Mesothelial cell of epicardium (in vitro differentiated cells): ENCODE data around the gene ZNF224. TPM values are rescaled to one million over a fixed set of nuclear protein-coding genes. Genes with fewer than 3 reads are reported as not detected.

Source experiments
- DNase-seq, 2 experiments: peaks; one replicate each; pipeline ENCODE4 v3.0.0; 2021; ENCODE audit warnings: low spot score in 2 of 2; ENCODE audit not compliant: unreplicated experiment in 2 of 2
- H3K27ac Mint-ChIP-seq: 2 replicates; pipeline ENCODE4 v1.8.0; 2021; ENCODE audit warnings: mixed read lengths
- H3K27me3 Mint-ChIP-seq: 2 replicates; pipeline ENCODE4 v1.8.0; 2021; ENCODE audit warnings: low read depth, mixed read lengths
- H3K36me3 Mint-ChIP-seq: 2 replicates; pipeline ENCODE4 v1.8.0; 2021; ENCODE audit warnings: mixed read lengths
- H3K4me1 Mint-ChIP-seq: 2 replicates; pipeline ENCODE4 v1.8.0; 2021; ENCODE audit warnings: mixed read lengths
- H3K4me3 Mint-ChIP-seq: 2 replicates; pipeline ENCODE4 v1.8.0; 2021; ENCODE audit warnings: mild to moderate bottlenecking, moderate library complexity, mixed read lengths
- H3K9me3 Mint-ChIP-seq: 2 replicates; pipeline ENCODE4 v1.8.0; 2021; ENCODE audit warnings: mixed read lengths
- total RNA-seq: library from RNA; stranded (reverse); gene quantifications from 3 replicates; pipeline ENCODE4 v1.2.1, GENCODE V29; 2021
- TF ChIP-seq, protein P1 (sequence below): fragments of 200-600 bp; sonication (generic); IDR thresholded peaks from one replicate; pipeline ENCODE4 v1.5.0; 2021; ENCODE audit warnings: antibody characterized with exemption; ENCODE audit not compliant: unreplicated experiment

Gene ZNF224
- total RNA-seq: 39.1 to 42.0 TPM (median 42.0 TPM) in 3 replicates

DNA sequence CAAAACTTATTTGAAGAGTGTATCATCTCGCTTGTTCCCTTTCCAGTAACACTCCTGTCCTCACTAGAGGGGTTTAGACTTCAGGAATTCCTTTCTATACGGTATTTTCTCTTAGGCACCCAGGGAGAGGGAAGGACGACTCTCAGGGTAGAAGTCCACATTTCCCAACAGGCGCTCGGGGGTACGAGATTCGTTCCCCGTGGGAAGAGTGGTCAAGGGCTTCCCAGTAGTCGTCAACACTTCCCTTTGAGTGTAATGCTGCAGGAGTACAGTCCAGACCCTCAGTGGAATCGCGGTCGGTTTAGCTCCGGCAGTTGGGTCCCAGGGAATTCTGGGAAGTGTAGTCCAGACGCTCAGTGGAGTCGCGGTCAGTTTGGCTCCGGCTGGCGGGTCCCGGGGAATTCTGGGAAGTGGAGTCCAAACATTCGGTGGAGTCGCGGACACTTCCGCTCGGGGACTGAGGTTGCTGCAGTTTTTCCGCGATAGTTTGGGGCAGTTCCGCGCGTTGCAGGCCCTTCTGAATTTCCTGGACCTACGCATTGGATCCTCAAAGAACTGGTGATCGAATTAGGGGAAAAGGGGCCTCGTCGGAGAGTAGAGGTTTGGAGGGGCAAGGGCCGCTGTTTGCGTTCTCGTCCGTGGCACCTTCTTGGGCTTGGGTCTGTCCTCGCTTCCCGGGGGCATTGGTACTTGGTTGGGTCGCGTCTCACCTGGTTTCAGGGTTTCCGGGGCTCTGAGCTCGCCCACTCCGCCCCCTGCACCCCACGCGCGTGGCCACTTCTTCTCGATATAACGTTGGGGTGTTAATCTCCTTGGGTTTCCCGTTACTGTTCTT is at the start of gene ZNF224:
TSS of gene ZNF224 (plus strand) at position 431 of the 835 bp plus-strand sequence. CDS start 3,513 bp downstream, outside the sequence.
- H3K4me1 Mint-ChIP-seq: peaks cover 11% of the 10 kb centered on the region
- H3K9me3 Mint-ChIP-seq: no peaks in the 10 kb centered on the region
- H3K27me3 Mint-ChIP-seq: peaks cover 4% of the 10 kb centered on the region
- TF ChIP-seq, protein P1, sequence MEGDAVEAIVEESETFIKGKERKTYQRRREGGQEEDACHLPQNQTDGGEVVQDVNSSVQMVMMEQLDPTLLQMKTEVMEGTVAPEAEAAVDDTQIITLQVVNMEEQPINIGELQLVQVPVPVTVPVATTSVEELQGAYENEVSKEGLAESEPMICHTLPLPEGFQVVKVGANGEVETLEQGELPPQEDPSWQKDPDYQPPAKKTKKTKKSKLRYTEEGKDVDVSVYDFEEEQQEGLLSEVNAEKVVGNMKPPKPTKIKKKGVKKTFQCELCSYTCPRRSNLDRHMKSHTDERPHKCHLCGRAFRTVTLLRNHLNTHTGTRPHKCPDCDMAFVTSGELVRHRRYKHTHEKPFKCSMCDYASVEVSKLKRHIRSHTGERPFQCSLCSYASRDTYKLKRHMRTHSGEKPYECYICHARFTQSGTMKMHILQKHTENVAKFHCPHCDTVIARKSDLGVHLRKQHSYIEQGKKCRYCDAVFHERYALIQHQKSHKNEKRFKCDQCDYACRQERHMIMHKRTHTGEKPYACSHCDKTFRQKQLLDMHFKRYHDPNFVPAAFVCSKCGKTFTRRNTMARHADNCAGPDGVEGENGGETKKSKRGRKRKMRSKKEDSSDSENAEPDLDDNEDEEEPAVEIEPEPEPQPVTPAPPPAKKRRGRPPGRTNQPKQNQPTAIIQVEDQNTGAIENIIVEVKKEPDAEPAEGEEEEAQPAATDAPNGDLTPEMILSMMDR: no peak
- peak within 1 kb of the TSS; percentile 99 for H3K4me3 Mint-ChIP-seq
- peak; percentile 77 to 87 for DNase-seq
- H3K27ac Mint-ChIP-seq: peak within 1 kb of the TSS; percentile 92
- peaks cover 22% of the 10 kb centered on the region for H3K36me3 Mint-ChIP-seq

DNA sequence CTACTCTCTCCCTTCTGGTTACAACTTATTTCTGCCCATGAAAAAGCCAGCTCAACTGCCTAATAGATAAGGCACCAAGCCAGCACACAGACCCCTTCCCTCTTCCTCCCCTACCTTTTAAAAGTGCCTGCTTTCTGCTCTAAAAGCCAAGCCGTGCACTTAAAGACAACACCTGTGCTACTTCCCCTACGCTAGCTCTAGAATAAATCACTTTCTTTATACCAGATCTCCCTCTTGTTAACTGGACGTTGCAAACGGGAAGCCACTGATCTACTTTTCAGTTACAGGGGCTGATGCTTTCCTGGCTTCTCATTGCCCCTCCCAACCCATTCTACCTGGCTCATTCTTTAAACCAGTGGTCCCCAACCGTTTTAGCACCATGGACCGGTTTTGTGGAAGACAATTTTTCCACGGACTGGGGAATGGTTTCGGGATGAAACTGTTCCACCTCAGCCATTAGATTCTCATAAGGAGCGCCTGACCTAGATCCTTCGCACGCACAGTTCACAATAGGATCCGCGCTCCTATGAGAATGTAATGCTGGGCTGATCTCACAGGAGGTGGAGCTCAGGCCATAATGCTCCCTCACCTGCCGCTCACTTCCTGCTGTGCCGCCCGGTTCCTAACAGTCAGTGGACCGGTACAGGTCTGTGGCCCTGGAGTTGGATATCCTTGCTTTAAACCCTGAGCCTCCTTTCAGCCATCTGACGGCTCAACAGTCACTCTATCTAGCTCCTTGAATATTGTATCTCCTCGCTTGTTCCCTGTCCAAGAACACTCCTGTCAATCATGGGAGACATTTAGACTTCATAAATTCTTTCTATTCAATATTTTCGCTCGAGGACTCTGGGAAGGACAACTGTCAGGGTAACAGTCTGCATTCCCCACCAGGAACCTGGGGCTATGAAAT is 43.2 kb upstream of the ZNF224 start:
- Mint-ChIP-seq H3K27ac (peak overlapping the region; percentile 97), H3K27me3 (peaks cover 27% of the 10 kb centered on the region), H3K9me3 (peaks cover 9% of the 10 kb centered on the region), H3K36me3 (peaks cover 18% of the 10 kb centered on the region), H3K4me3 (peak overlapping the region; percentile 99), H3K4me1 (peaks cover 22% of the 10 kb centered on the region)
- no peak for DNase-seq
- TF ChIP-seq, protein P1: no peak

DNA sequence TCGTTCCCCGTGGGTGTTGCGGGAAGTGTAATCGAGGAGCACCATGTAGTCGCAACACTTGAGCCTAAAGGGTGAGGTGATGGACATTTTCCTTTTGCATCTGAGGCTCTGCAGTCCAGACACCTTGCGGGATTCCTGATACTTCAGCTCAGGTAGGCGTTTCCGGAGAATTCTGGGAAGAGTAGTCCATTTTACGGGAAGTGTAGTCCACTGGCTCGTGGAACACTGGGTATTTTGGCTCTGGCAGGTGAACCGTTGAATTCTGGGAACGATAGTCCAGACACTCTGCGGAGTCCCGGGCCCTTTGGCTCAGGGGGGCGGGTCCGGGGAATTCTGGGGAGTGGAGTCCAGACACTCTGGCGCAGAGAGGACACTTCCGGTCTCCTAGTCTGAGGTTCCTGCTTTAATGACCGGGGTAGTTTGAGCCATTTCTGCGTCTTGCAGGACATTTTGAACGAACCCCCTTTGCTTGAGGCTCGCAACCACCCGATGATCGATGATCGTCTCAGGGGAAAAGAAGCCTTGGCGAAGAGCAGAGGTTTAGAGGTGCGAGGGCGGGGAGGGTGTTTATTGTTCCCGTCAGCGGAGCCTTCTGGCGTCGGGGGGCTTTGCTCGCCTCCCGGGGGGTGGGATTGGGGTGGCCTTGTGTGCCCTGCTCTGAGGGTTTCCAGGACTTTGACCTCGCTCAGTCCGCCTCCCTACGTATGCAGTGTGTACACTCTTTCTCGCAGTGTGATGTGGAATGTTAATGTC is 42.3 kb upstream of the ZNF224 start, which contains the start of gene ZNF223:
TSS of gene ZNF223 (plus strand) at position 387 of the 753 bp plus-strand sequence. CDS start 3,141 bp downstream, outside the sequence.
- H3K4me3 Mint-ChIP-seq: peak within 1 kb of the TSS; percentile 99
- TF ChIP-seq, protein P1: no peak
- peaks cover 25% of the 10 kb centered on the region for H3K27me3 Mint-ChIP-seq
- peaks cover 4% of the 10 kb centered on the region for H3K9me3 Mint-ChIP-seq
- H3K4me1 Mint-ChIP-seq: peaks cover 22% of the 10 kb centered on the region
- peak; percentile 67 to 82 for DNase-seq
- peak within 1 kb of the TSS; percentile 97 for H3K27ac Mint-ChIP-seq
- H3K36me3 Mint-ChIP-seq: peaks cover 21% of the 10 kb centered on the region

DNA sequence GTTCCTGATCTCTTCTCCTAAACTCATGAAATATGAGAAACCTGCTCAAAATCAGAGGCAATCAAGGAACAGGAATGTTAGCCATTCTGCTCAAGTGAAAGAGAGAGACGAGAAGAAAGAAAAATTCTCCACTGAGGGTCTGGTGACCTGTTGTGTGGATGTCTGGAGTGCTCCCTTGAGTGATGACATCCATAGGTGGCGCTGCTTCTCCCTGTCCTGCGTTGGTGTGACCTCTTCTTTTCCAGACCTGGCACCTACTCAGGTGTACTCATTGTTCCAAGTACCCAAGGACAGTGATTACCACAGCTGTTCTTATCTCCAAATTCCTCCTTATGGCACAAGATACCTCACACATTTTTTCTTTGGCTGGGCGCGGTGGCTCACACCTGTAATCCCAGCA is 38.3 kb upstream of the ZNF224 start:
- Mint-ChIP-seq H3K36me3 (peaks cover 55% of the 10 kb centered on the region), H3K4me1 (peaks cover 22% of the 10 kb centered on the region), H3K4me3 (no peak overlapping the region), H3K27me3 (peaks cover under 1% of the 10 kb centered on the region), H3K27ac (no peak overlapping the region), H3K9me3 (peaks cover 4% of the 10 kb centered on the region)
- DNase-seq: no peak
- TF ChIP-seq, protein P1: no peak

DNA sequence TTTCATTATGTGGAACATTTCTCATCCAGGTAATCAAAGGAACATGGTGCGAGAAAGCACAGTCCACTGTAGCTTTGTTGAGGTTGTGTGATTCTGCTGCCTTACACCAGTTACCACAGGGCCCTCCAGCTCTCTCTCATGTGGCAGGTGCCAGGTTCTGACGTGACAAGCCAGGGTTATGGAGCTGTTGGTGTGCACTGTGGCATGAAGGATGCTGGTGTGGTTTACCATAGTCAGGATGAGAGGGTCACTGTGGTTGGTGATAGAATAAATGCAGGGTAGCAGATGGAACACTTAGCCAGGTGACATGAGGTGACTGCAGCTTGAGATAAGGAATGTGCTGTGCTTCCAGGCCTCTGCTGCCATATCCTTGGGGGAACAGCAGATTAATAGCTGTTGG is 34.9 kb upstream of the ZNF224 start:
- Mint-ChIP-seq H3K36me3 (peaks cover 85% of the 10 kb centered on the region), H3K4me3 (no peak overlapping the region), H3K27ac (no peak overlapping the region), H3K9me3 (peaks cover 5% of the 10 kb centered on the region), H3K27me3 (no peaks in the 10 kb centered on the region), H3K4me1 (no peaks in the 10 kb centered on the region)
- TF ChIP-seq, protein P1: no peak
- no peak for DNase-seq
